ENCODE results near the gene GPBAR1. TPM values are rescaled to one million over a fixed set of nuclear protein-coding genes. Genes with fewer than 3 reads are reported as not detected.

GPBAR1 gene
- total RNA-seq, 1 donor from 2014 or later: under 0.01 TPM

- no peak overlapping the region for H3K4me3 ChIP-seq (ENCODE audit: low read depth, low read length)
Observed at GRCh38 chr2:218282173-218282991, 21.6 kb downstream of the GPBAR1 start.

GRCh38 chr2:218284106-218284811, 23.4 kb downstream of the GPBAR1 start:
- Histone ChIP-seq H3K4me3 (ENCODE audit: low read depth, low read length) (no peak overlapping the region), H3K36me3 (ENCODE audit: control insufficient read depth, insufficient read depth, low read length) (peaks cover 32% of the 10 kb centered on the region), H3K27me3 (ENCODE audit: control insufficient read depth, insufficient read depth, low read length) (no peaks in the 10 kb centered on the region)
- DNase-seq (ENCODE audit: low read depth) (peak; percentile 84), FAIRE-seq (no peak)
- TF ChIP-seq CTCF (IDR thresholded peaks at IDR 0.05; ENCODE audit: insufficient read depth, low read length, severe bottlenecking): no peak

More at GRCh38 chr2:218282173-218282991, 21.6 kb downstream of the GPBAR1 start:
- FAIRE-seq (no peak), DNase-seq (ENCODE audit: low read depth) (peak; percentile 90)
- H3K36me3 ChIP-seq (ENCODE audit: control insufficient read depth, insufficient read depth, low read length): peaks cover 49% of the 10 kb centered on the region
- no peaks in the 10 kb centered on the region for H3K27me3 ChIP-seq (ENCODE audit: control insufficient read depth, insufficient read depth, low read length)
- TF ChIP-seq CTCF (IDR thresholded peaks at IDR 0.05; ENCODE audit: insufficient read depth, low read length, severe bottlenecking): no peak

GRCh38 chr2:218285604-218286003, 24.8 kb downstream of the GPBAR1 start:
- DNase-seq (ENCODE audit: low read depth): no peak
- Histone ChIP-seq H3K4me3 (ENCODE audit: low read depth, low read length) (no peak overlapping the region), H3K27me3 (ENCODE audit: control insufficient read depth, insufficient read depth, low read length) (no peaks in the 10 kb centered on the region), H3K36me3 (ENCODE audit: control insufficient read depth, insufficient read depth, low read length) (peaks cover 18% of the 10 kb centered on the region)
- no peak for FAIRE-seq
- no peak for TF ChIP-seq CTCF (IDR thresholded peaks at IDR 0.05; ENCODE audit: insufficient read depth, low read length, severe bottlenecking)

- FAIRE-seq (no peak), DNase-seq (ENCODE audit: low read depth) (peak; percentile 97)
- peak overlapping the region; percentile 29 for H3K4me3 ChIP-seq (ENCODE audit: low read depth, low read length)
Observed at GRCh38 chr2:218286570-218287459, 26.0 kb downstream of the GPBAR1 start.

More at GRCh38 chr2:218286570-218287459, 26.0 kb downstream of the GPBAR1 start:
- H3K36me3 ChIP-seq (ENCODE audit: control insufficient read depth, insufficient read depth, low read length): peaks cover 14% of the 10 kb centered on the region
- no peak for TF ChIP-seq CTCF (IDR thresholded peaks at IDR 0.05; ENCODE audit: insufficient read depth, low read length, severe bottlenecking)
- H3K27me3 ChIP-seq (ENCODE audit: control insufficient read depth, insufficient read depth, low read length): no peaks in the 10 kb centered on the region
